GM21447 (cell line): Measurements from ENCODE around the gene EVA1B.

ENCODE experiments used
- ATAC-seq: cut with Tn5 transposase; IDR thresholded peaks from one replicate; pipeline ENCODE4 v1.9.1; 2021; ENCODE audit not compliant: unreplicated experiment

Gene EVA1B

GRCh38 chr1:36284061-36284460 lies 39.4 kb downstream of the EVA1B start:
- ATAC-seq: no peak

- ATAC-seq: no peak
Measured at GRCh38 chr1:36279789-36280296, 43.6 kb downstream of the EVA1B start.

GRCh38 chr1:36279110-36279788 lies 44.2 kb downstream of the EVA1B start:
- ATAC-seq: no peak

GRCh38 chr1:36276688-36277087 lies 46.8 kb downstream of the EVA1B start:
- no peak for ATAC-seq

- ATAC-seq: no peak
Measured at GRCh38 chr1:36274201-36274600, 49.2 kb downstream of the EVA1B start.

GRCh38 chr1:36273024-36273423 lies 50.4 kb downstream of the EVA1B start:
- no peak for ATAC-seq
